Common myeloid progenitor, CD34-positive (primary cell): Measurements from ENCODE around the gene MSLN.
A peak's percentile ranks its signal among the peaks of the same experiment; 100 is the strongest.

Source experiments
- CTCF ChIA-PET: fragments of 350-600 bp; sonication (Branson Sonifier 250); formaldehyde crosslinking; loops from one replicate; lab custom pipeline; 2021; ENCODE audit warnings: antibody characterized with exemption; lab: Charles Lee
- POLR2A ChIA-PET: fragments of 350-600 bp; sonication (Branson Sonifier 250); formaldehyde crosslinking; loops from one replicate; lab custom pipeline; 2021; ENCODE audit warnings: antibody characterized with exemption; lab: Charles Lee
- DNase-seq, 3 donors: peaks; one replicate each; pipeline versions ENCODE4 v3.0.0 to v3.0.0-alpha.2; 2013
- H3K27ac ChIP-seq, 2 experiments: 1 replicate in 1 of 2; 2 replicates in 1 of 2; pipeline ENCODE4 v1.7.0; 2013; ENCODE audit warnings: inconsistent platforms in 2 of 2, low read length in 2 of 2, mild to moderate bottlenecking in 2 of 2, low read depth in 1 of 2, moderate library complexity in 1 of 2; ENCODE audit not compliant: severe bottlenecking in 2 of 2, insufficient read depth in 1 of 2, poor library complexity in 1 of 2
- H3K27me3 ChIP-seq, 5 experiments: replicated peaks in 2 of 5; 1 replicate in 3 of 5; 2 replicates in 2 of 5; pipeline versions ENCODE4 v1.6.1 to v1.7.0; 2013; ENCODE audit warnings: low read length in 4 of 5, mild to moderate bottlenecking in 2 of 5, moderate library complexity in 2 of 5, inconsistent platforms in 1 of 5; ENCODE audit not compliant: insufficient read depth in 5 of 5, control insufficient read depth in 4 of 5
- H3K36me3 ChIP-seq, 4 experiments: 1 replicate in 2 of 4; 2 replicates in 2 of 4; pipeline versions ENCODE4 v1.6.1 to v1.7.0; 2013; ENCODE audit warnings: low read length in 3 of 4, control low read depth in 1 of 4, mild to moderate bottlenecking in 1 of 4; ENCODE audit not compliant: control insufficient read depth in 4 of 4, insufficient read depth in 4 of 4
- H3K4me1 ChIP-seq, 4 experiments: 1 replicate in 3 of 4; 2 replicates in 1 of 4; pipeline versions ENCODE4 v1.6.1 to v1.7.1; 2013; ENCODE audit warnings: low read length in 3 of 4, mild to moderate bottlenecking in 3 of 4, control low read depth in 1 of 4, inconsistent platforms in 1 of 4, moderate library complexity in 1 of 4; ENCODE audit not compliant: control insufficient read depth in 4 of 4, insufficient read depth in 4 of 4; ENCODE audit errors: control extremely low read depth in 1 of 4
- H3K4me3 ChIP-seq, 7 experiments: 1 replicate in 4 of 7; 2 replicates in 3 of 7; pipeline versions ENCODE4 v1.5.1 to v1.7.0; 2013; ENCODE audit warnings: mild to moderate bottlenecking in 7 of 7, low read length in 6 of 7, moderate library complexity in 6 of 7, inconsistent platforms in 2 of 7, low read depth in 2 of 7, control low read depth in 1 of 7; ENCODE audit not compliant: insufficient read depth in 4 of 7, control insufficient read depth in 1 of 7; ENCODE audit errors: extremely low read depth in 1 of 7
- H3K9me3 ChIP-seq, 5 experiments: 1 replicate in 4 of 5; 2 replicates in 1 of 5; pipeline versions ENCODE4 v1.6.1 to v1.7.1; 2013; ENCODE audit warnings: low read length in 4 of 5, mild to moderate bottlenecking in 2 of 5, inconsistent platforms in 1 of 5, low read depth in 1 of 5, moderate library complexity in 1 of 5; ENCODE audit not compliant: control insufficient read depth in 4 of 5, insufficient read depth in 2 of 5; ENCODE audit errors: control extremely low read depth in 1 of 5
- WGBS: methylation state at CpG from one replicate; pipeline ENCODE4 v1.1.5; 2013; ENCODE audit not compliant: insufficient coverage; 5-methylcytosine and 5-hydroxymethylcytosine counted together

The MSLN gene

GRCh38 chr16:732332-732731 is 28.2 kb upstream of the MSLN start:
- Histone ChIP-seq H3K36me3 (peaks cover 3 to 75% (median 56%) of the 10 kb centered on the region in 4 experiments), H3K4me1 (peaks cover 0 to 25% (median 16%) of the 10 kb centered on the region in 4 experiments), H3K4me3 (no peak overlapping the region), H3K27me3 (no peaks in the 10 kb centered on the region), H3K27ac (no peak overlapping the region), H3K9me3 (no peaks in the 10 kb centered on the region)
- ChIA-PET CTCF (interaction anchor here (0.8 to 3.4 kb wide), 3 partner anchors 16 to 53 kb away, joined by 3 to 11 read pairs (median 5); no protein-coding TSS in a partner anchor), POLR2A (no interaction called here)
- WGBS = 96% methylated on average over 11 of the region's 12 CpGs
- DNase-seq = no peak

- no peaks in the 10 kb centered on the region for H3K9me3 ChIP-seq
- H3K36me3 ChIP-seq = peaks cover 3 to 75% (median 59%) of the 10 kb centered on the region in 4 experiments
- no peak overlapping the region for H3K4me3 ChIP-seq
- H3K27me3 ChIP-seq = no peaks in the 10 kb centered on the region
- ChIA-PET POLR2A (no interaction called here), CTCF (interaction anchor here (1.1 to 1.3 kb wide), 2 partner anchors 13 to 17 kb away, joined by 4 to 5 read pairs; no protein-coding TSS in a partner anchor)
- no peak overlapping the region for H3K27ac ChIP-seq
- WGBS = 93% methylated on average over 11 of the region's 13 CpGs
- no peak for DNase-seq
- peaks cover 0 to 25% (median 16%) of the 10 kb centered on the region in 4 experiments for H3K4me1 ChIP-seq
Observed at GRCh38 chr16:732936-733335, 27.6 kb upstream of the MSLN start.

DNA sequence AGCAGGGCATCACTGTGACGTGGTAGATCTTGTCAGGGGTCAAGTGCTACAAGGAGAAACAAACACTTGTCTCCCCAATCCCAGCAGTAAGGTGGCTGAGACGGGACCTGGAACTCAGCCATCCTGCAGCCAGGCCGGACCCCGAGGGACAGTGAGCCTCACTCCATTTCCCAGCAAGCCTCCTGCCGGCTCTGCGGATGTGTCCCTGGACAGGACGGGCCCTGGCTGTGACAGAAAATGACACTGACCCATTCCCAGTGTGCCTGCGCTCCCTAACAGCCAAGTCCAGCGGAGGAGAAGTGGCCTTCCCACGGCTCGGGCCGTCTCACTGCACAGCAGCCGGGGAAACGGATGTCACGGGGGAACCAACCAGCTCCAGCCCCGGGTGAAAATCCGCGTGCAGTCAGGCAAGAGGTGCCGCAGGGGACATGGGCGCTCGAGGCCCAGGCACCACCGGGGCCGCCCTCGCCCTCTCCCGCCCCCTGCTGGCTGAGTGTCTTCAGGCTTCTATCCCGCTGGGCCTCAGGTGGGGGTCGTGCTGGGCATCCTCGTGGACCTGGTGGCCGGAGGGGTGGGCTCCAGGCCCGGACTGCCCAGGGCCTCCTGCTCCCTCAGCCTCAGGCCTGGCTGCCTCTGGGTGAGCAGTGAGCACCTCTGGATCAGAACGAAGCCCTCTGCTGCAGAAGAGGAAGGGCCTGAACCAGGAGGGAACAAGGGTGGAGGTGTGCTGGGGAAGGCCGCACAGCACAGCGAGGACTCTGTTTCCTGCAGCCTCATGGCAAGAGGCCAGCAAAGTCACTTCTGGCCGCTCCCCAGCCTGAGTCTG is 26.9 kb upstream of the MSLN start:
- WGBS = 93% methylated on average over 34 of the region's 34 CpGs
- peaks cover 0 to 25% (median 17%) of the 10 kb centered on the region in 4 experiments for H3K4me1 ChIP-seq
- no peaks in the 10 kb centered on the region for H3K9me3 ChIP-seq
- peaks cover 3 to 76% (median 59%) of the 10 kb centered on the region in 4 experiments for H3K36me3 ChIP-seq
- POLR2A ChIA-PET = no interaction called here
- no peak overlapping the region for H3K27ac ChIP-seq
- CTCF ChIA-PET = interaction anchor here (1.3 kb wide), 1 partner anchor 14 kb away, joined by 4 read pairs; no protein-coding TSS in a partner anchor
- H3K27me3 ChIP-seq = no peaks in the 10 kb centered on the region
- no peak for DNase-seq
- H3K4me3 ChIP-seq = no peak overlapping the region

- WGBS = 97% methylated on average over 42 of the region's 49 CpGs
- ChIA-PET CTCF (interaction anchor here (1.3 kb wide), 1 partner anchor 15 kb away, joined by 4 read pairs; no protein-coding TSS in a partner anchor), POLR2A (no interaction called here)
- Histone ChIP-seq H3K36me3 (peaks cover 3 to 74% (median 58%) of the 10 kb centered on the region in 4 experiments), H3K4me1 (peaks cover 0 to 27% (median 19%) of the 10 kb centered on the region in 4 experiments), H3K9me3 (no peaks in the 10 kb centered on the region), H3K27ac (no peak overlapping the region), H3K27me3 (no peaks in the 10 kb centered on the region), H3K4me3 (no peak overlapping the region)
- DNase-seq = no peak
Observed at GRCh38 chr16:734208-734980, 26.1 kb upstream of the MSLN start.

GRCh38 chr16:734981-735881 is 25.3 kb upstream of the MSLN start:
- ChIA-PET CTCF (interaction anchor here (0.7 to 1.3 kb wide), 5 partner anchors 8 to 51 kb away, joined by 3 to 5 read pairs (median 3); partner anchors contain the start of genes ANTKMT, CCDC78 and HAGHL), POLR2A (no interaction called here)
- H3K4me1 ChIP-seq = peaks cover 0 to 36% (median 27%) of the 10 kb centered on the region in 4 experiments
- H3K4me3 ChIP-seq = no peak overlapping the region
- H3K27ac ChIP-seq = peak overlapping the region in 1 of 2 experiments; percentile 73
- DNase-seq = no peak
- H3K36me3 ChIP-seq = peaks cover 3 to 67% (median 52%) of the 10 kb centered on the region in 4 experiments
- 96% methylated on average over 25 of the region's 25 CpGs for WGBS
- no peaks in the 10 kb centered on the region for H3K9me3 ChIP-seq
- no peaks in the 10 kb centered on the region for H3K27me3 ChIP-seq

DNA sequence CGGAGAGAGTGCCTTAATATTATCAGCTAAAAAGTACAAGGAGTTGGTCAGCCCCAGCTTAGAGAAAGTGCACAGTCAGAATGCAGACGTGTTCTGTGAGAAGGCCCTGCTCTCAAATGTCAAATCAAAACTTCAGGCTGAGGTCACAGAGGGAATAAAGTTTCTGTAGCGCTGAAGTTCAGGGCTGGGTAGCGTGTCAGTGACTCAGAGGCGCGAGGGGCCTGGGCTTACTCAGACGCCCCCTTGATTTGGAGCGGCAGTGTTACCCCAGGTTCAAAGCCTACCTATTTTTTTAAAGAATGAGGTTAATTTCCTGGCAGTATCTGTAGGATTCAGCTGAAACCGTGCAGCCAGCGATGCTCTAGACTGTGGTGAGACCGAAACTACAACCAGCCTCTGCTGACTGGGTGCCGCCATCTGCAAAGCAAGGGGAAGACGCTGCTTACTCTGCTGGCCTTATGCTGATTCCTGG is 24.5 kb upstream of the MSLN start:
- H3K4me3 ChIP-seq = no peak overlapping the region
- H3K4me1 ChIP-seq = peaks cover 0 to 38% (median 29%) of the 10 kb centered on the region in 4 experiments
- H3K27me3 ChIP-seq = no peaks in the 10 kb centered on the region
- CTCF ChIA-PET = interaction anchor here (0.6 to 1.6 kb wide), 7 partner anchors 9 to 1412 kb away, joined by 3 to 5 read pairs (median 3); partner anchors contain the start of genes ANTKMT, CCDC78 and HAGHL
- H3K36me3 ChIP-seq = peaks cover 3 to 59% (median 46%) of the 10 kb centered on the region in 4 experiments
- POLR2A ChIA-PET = no interaction called here
- H3K9me3 ChIP-seq = no peaks in the 10 kb centered on the region
- peak overlapping the region in 1 of 2 experiments; percentile 73 for H3K27ac ChIP-seq
- no peak for DNase-seq
- WGBS = 98% methylated on average over 13 of the region's 13 CpGs
